SKM-1 treated with dmso at 0.1 percent for 144 hours (cell line): ENCODE measurements around the gene PCBP3.
"Not testable (repeated sequence)": the region's sequence is repeated elsewhere in the genome, so short reads cannot be mapped to it uniquely, and the experiment has no call there.

Experiments used
- DNase-seq: peaks from one replicate; lab custom pipeline; 2025; ENCODE audit not compliant: unreplicated experiment; lab: John Stamatoyannopoulos, UW

PCBP3 gene

GRCh38 chr21:45974073-45975019, 330.8 kb downstream of the PCBP3 start:
- no peak for DNase-seq

- no peak for DNase-seq
These were observed 331.6 kb downstream of the PCBP3 start for GRCh38 chr21:45975020-45975666.

GRCh38 chr21:45975667-45976409, 332.3 kb downstream of the PCBP3 start:
- not testable (repeated sequence) for DNase-seq

- no peak for DNase-seq
These were observed 333.3 kb downstream of the PCBP3 start for GRCh38 chr21:45976701-45977311.

- no peak for DNase-seq
These were observed 333.9 kb downstream of the PCBP3 start for GRCh38 chr21:45977396-45977795.

- DNase-seq = no peak
These were observed 335.7 kb downstream of the PCBP3 start for GRCh38 chr21:45979141-45979631.

GRCh38 chr21:45979651-45980050, 336.1 kb downstream of the PCBP3 start:
- DNase-seq = no peak

GRCh38 chr21:45980271-45980670, 336.7 kb downstream of the PCBP3 start:
- no peak for DNase-seq

GRCh38 chr21:45980697-45981096, 337.2 kb downstream of the PCBP3 start:
- DNase-seq = no peak

- DNase-seq = peak; percentile 57
These were observed 337.9 kb downstream of the PCBP3 start, which contains the start of gene COL6A1 for GRCh38 chr21:45981151-45982091. COL6A1 (plus strand) TSS chr21:45981770; CDS start chr21:45981851, 81 bp downstream.

- DNase-seq = no peak
These were observed 338.7 kb downstream of the PCBP3 start for GRCh38 chr21:45982092-45982757.

- DNase-seq = no peak
These were observed 339.5 kb downstream of the PCBP3 start for GRCh38 chr21:45982758-45983648.

GRCh38 chr21:45983649-45983965, 340.1 kb downstream of the PCBP3 start:
- DNase-seq = no peak

GRCh38 chr21:45983981-45984551, 340.5 kb downstream of the PCBP3 start:
- DNase-seq = no peak

GRCh38 chr21:45984584-45985095, 341.1 kb downstream of the PCBP3 start:
- no peak for DNase-seq

- no peak for DNase-seq
These were observed 342.2 kb downstream of the PCBP3 start for GRCh38 chr21:45985471-45986315.
